Thymus (tissue), 11 donors: ENCODE results near the gene DCC. TPM values are rescaled to one million over a fixed set of nuclear protein-coding genes. Genes with fewer than 3 reads are reported as not detected.

ENCODE experiments used
- DNase-seq, 9 donors: peaks; one replicate each; pipeline ENCODE4 v3.0.0-alpha.2; 2013; ENCODE audit warnings: low spot score in 9 of 9, low read depth in 6 of 9, missing footprints in 1 of 9
- H3K27ac ChIP-seq, 2 donors: one replicate each; pipeline ENCODE4 v1.5.1; 2013; ENCODE audit warnings: control low read depth in 1 of 2, low read depth in 1 of 2, low read length in 1 of 2, mild to moderate bottlenecking in 1 of 2, moderate library complexity in 1 of 2
- H3K27me3 ChIP-seq, 2 donors: one replicate each; pipeline ENCODE4 v1.5.1; 2013; ENCODE audit warnings: low read length in 1 of 2; ENCODE audit not compliant: control insufficient read depth in 2 of 2, insufficient read depth in 1 of 2
- H3K36me3 ChIP-seq, 2 donors: one replicate each; pipeline ENCODE4 v1.5.1; 2013; ENCODE audit warnings: low read length in 1 of 2, mild to moderate bottlenecking in 1 of 2, moderate library complexity in 1 of 2; ENCODE audit not compliant: control insufficient read depth in 2 of 2, insufficient read depth in 2 of 2
- H3K4me1 ChIP-seq, 2 donors: one replicate each; pipeline ENCODE4 v1.5.1; 2013; ENCODE audit warnings: low read length in 2 of 2; ENCODE audit not compliant: control insufficient read depth in 2 of 2, insufficient read depth in 2 of 2
- H3K4me3 ChIP-seq, 2 donors: one replicate each; pipeline ENCODE4 v1.5.1; 2013; ENCODE audit warnings: low read length in 2 of 2, control low read depth in 1 of 2, mild to moderate bottlenecking in 1 of 2
- H3K9me3 ChIP-seq, 2 donors: one replicate each; pipeline ENCODE4 v1.5.1; 2013; ENCODE audit warnings: low read length in 1 of 2, mild to moderate bottlenecking in 1 of 2; ENCODE audit not compliant: control insufficient read depth in 2 of 2, insufficient read depth in 1 of 2
- WGBS: extraction: QIAGEN DNeasy Blood & Tissue Kit; methylation state at CpG from one replicate; pipeline ENCODE4 v1.1.7; 2013; 5-methylcytosine and 5-hydroxymethylcytosine counted together
- polyA plus RNA-seq: library from polyadenylated mRNA; stranded (reverse); fragments of 200-250 nt; gene quantifications from one replicate; pipeline ENCODE4 v1.2.3, GENCODE V29; 2013
- total RNA-seq: library from RNA; stranded (reverse); fragments of 120-200 nt; gene quantifications from one replicate; pipeline ENCODE4 v1.2.4, GENCODE V29; 2013
- donor health status: healthy.

Gene DCC
- total and polyA plus RNA-seq, 2 donors = 0.68 to 7.6 TPM

DNA sequence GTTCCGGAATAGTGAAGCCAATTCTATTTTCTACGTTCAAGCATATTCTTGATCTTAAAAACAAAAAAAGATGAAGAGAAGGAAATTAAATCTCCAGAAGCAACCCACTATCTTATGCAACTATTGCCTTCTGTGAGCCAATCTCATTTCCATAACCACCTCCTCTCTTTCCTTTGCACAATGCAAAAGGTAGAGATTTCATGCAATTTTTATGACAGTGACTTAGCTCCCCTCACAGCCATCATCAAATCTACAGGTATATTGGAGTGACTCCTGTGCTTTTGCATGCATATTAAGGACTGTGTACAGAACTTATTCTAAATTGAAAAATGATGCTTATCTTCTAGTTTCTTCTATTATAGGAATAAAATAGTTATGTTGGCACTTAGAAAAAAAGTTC lies 191.8 kb downstream of the DCC start:
- H3K4me1 ChIP-seq = no peaks in the 10 kb centered on the region
- 92% methylated on average over 2 of the region's 2 CpGs for WGBS
- no peaks in the 10 kb centered on the region for H3K27me3 ChIP-seq
- no peaks in the 10 kb centered on the region for H3K36me3 ChIP-seq
- no peak overlapping the region for H3K27ac ChIP-seq
- no peak for DNase-seq
- H3K9me3 ChIP-seq = no peaks in the 10 kb centered on the region
- no peak overlapping the region for H3K4me3 ChIP-seq

DNA sequence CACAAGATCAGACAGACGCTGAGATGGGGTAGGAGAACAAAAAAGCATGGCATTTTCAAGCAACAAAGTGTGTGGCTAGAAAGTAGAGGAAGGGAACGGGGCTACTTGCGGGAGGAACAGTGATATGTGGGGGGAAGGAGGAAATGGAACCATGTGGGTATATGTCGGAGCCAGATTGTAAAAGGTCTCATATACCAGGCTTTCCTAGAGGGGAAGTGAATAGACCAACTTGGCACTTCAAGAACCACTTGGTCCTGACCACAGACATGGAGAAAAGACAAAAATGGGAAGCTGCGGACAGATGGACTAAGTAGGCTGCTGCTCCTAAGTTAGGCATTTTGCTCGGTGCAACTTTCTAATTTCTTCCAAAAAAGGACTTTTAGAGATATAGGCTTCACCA lies 196.0 kb downstream of the DCC start:
- Histone ChIP-seq H3K9me3 (no peaks in the 10 kb centered on the region), H3K27me3 (no peaks in the 10 kb centered on the region), H3K27ac (no peak overlapping the region), H3K36me3 (no peaks in the 10 kb centered on the region), H3K4me3 (no peak overlapping the region), H3K4me1 (no peaks in the 10 kb centered on the region)
- DNase-seq = no peak
- 20% methylated on average over 6 of the region's 6 CpGs for WGBS

DNA sequence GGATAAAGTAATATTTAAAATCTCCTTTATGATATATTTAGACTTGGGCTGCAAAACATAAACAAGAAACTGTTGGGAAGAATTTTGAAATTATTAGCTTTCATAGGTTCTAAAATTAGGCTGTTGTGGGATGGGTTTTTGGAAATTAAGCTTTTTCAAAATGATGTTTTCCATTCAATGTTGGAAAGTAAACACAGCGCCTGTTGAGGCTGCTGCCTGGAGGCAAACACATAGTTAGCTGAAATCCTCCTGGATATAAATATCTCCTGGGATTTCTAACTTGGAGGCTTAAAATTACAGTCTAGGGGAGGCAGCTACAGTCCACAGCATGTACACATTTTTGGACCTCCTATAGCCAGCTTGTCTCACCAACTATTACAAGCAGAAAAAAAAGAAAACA lies 197.3 kb downstream of the DCC start:
- no peaks in the 10 kb centered on the region for H3K9me3 ChIP-seq
- 95% methylated on average over 1 of the region's 1 CpG for WGBS
- H3K36me3 ChIP-seq = no peaks in the 10 kb centered on the region
- H3K27me3 ChIP-seq = no peaks in the 10 kb centered on the region
- H3K4me1 ChIP-seq = no peaks in the 10 kb centered on the region
- no peak overlapping the region for H3K4me3 ChIP-seq
- DNase-seq = no peak
- H3K27ac ChIP-seq = no peak overlapping the region

DNA sequence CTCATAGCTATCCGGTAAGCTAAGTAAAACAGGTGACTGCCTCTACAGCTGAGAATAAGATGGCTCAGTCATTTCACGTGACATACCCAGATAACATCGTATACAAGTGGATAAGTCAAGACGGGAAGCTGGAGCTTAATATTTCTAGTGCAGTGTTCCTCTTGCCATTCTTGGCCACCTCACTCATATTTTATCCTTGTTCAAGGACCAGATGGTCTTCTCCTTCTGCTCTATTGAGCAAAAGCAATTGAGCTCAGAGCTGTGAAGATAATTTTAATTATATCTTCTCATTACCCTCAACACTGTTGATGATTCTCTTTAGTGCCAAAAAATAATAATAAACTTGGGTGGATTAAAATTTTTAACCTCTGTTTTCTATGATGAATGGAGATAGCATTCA lies 201.1 kb downstream of the DCC start:
- Histone ChIP-seq H3K27ac (no peak overlapping the region), H3K27me3 (no peaks in the 10 kb centered on the region), H3K9me3 (no peaks in the 10 kb centered on the region), H3K4me1 (no peaks in the 10 kb centered on the region), H3K4me3 (no peak overlapping the region), H3K36me3 (no peaks in the 10 kb centered on the region)
- 95% methylated on average over 4 of the region's 4 CpGs for WGBS
- no peak for DNase-seq

DNA sequence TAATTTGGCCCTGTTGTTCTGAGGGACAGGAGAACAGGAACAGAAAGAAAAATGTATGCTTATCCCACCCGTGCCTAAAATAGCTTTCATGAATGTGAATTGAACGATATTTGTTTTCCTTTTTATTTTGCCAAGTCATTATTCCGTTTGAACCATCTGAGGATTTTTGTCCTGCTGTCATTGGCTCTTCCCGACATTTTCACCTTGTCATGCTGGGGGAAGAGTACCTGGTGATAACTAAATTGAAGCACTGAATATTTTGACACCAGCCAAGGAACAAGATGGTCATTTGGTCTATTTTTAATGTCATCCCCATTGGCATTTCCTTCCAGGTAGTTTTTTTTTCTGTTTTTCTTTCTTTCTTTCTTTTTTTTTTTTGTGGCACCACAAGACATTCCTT lies 204.1 kb downstream of the DCC start:
- Histone ChIP-seq H3K27me3 (no peaks in the 10 kb centered on the region), H3K9me3 (no peaks in the 10 kb centered on the region), H3K27ac (no peak overlapping the region), H3K4me3 (no peak overlapping the region), H3K4me1 (no peaks in the 10 kb centered on the region), H3K36me3 (no peaks in the 10 kb centered on the region)
- WGBS = 73% methylated on average over 4 of the region's 4 CpGs
- DNase-seq = no peak

DNA sequence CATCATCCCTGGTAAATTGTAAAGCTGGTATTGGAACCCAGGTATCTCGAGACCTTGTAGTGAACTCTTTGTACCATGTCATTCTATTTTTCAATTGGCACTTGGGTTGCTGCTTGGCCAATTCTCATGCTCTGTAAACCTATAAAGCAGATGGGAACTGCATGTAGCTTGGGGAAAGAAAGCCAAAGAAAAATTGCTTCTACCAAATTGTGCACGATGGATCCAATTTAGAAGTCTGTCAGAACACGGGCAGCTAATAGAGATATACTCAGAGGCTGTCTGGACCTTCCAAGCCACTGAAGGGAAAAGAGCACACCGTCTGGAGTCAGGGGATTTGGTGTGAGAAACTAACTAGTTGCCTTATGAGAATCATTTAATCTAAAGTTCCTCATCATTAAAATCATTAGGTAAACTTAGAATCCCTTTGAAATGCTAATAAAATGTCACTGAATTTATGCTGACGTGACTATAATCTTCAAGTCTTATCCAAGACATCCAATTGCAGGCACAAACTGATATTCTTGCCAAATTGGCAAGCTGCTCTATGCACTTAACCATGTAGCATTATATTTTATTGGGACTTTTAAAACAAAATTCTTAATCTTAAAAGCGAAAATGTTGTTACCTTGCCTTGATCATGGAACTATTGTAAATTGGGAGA lies 206.8 kb downstream of the DCC start:
- Histone ChIP-seq H3K4me1 (no peaks in the 10 kb centered on the region), H3K36me3 (no peaks in the 10 kb centered on the region), H3K27me3 (no peaks in the 10 kb centered on the region), H3K27ac (no peak overlapping the region), H3K4me3 (no peak overlapping the region), H3K9me3 (no peaks in the 10 kb centered on the region)
- 89% methylated on average over 6 of the region's 6 CpGs for WGBS
- DNase-seq = no peak

DNA sequence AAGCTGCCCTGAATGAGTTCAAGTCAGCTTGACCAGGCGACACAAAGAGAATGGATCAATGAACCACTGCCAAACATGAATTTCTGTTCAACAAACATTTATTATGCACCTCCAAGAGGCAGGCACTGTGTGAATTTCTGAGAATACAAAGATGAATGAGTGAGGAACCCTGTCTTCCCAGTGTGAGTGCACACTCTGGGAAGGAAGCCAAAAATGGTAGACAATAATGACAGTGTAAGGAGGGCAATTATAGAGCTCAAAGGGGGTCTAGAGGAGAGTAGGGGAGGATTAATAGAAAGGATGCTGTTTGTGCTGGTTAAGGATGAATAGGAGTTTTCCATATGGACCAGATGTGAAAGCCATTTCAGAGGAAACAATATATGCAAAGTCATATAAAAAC lies 213.4 kb downstream of the DCC start:
- 100% methylated on average over 1 of the region's 1 CpG for WGBS
- Histone ChIP-seq H3K36me3 (no peaks in the 10 kb centered on the region), H3K4me1 (no peaks in the 10 kb centered on the region), H3K4me3 (no peak overlapping the region), H3K27me3 (no peaks in the 10 kb centered on the region), H3K27ac (no peak overlapping the region), H3K9me3 (no peaks in the 10 kb centered on the region)
- no peak for DNase-seq

DNA sequence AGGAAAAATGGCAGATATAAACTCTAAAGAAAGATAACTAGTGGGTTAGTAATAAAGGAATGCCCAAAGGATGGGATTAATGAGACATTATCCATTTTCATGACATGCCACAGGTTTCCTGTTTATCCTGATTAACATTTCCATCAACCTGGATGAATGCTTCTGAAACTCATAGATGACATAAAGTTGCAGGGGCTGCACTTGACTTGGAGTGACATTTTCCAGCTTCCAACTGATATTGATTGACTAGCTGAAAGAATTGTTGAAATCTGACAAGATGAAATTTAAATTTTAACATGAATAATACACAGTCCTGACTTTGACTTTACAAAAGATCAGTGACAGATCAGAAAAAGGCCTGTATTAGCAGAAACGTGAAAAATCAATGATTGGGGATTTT lies 214.2 kb downstream of the DCC start:
- Histone ChIP-seq H3K9me3 (no peaks in the 10 kb centered on the region), H3K36me3 (no peaks in the 10 kb centered on the region), H3K4me3 (no peak overlapping the region), H3K4me1 (no peaks in the 10 kb centered on the region), H3K27me3 (no peaks in the 10 kb centered on the region), H3K27ac (no peak overlapping the region)
- 47% methylated on average over 1 of the region's 1 CpG for WGBS
- no peak for DNase-seq

DNA sequence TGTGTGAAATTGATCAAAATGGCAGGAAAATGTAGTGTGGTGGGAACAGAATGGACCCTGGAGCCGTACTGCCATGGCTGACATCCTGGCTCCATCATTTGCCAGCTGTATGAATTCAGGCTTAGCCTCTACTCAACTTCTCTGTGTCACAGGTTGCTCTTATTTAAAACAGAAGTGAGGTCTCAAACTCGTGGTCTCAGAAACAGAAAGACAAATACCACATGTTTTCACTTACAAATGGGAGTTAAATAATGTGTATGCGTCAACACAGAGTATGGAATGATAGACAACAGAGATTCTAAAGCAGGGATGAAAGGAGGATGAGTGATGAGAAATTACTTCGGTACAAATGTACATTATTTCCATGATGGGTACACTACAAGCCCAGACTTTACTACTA lies 227.4 kb downstream of the DCC start:
- H3K9me3 ChIP-seq = no peaks in the 10 kb centered on the region
- H3K4me1 ChIP-seq = no peaks in the 10 kb centered on the region
- no peaks in the 10 kb centered on the region for H3K36me3 ChIP-seq
- H3K27ac ChIP-seq = no peak overlapping the region
- WGBS = 69% methylated on average over 4 of the region's 4 CpGs
- no peak for DNase-seq
- no peaks in the 10 kb centered on the region for H3K27me3 ChIP-seq
- no peak overlapping the region for H3K4me3 ChIP-seq

DNA sequence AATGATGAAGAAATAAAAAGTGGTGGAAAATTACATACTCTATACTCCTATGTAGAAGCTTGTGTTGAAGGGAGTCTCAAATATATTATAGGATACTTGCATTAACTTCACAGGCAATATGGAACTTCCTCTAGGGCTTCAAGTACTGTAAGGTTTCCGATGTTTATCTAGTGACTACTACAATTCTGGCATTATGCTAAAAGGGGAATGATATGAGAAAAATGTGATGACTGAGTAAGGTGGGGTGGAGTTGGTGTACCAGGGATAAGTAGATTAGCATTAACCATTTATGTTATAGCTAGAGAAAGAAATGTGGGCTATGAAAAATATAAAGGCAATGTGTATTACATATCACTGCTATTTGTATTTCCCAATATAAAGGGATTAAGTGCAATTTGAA lies 229.5 kb downstream of the DCC start:
- H3K27me3 ChIP-seq = no peaks in the 10 kb centered on the region
- no peaks in the 10 kb centered on the region for H3K36me3 ChIP-seq
- WGBS = 96% methylated on average over 1 of the region's 1 CpG
- no peaks in the 10 kb centered on the region for H3K9me3 ChIP-seq
- H3K27ac ChIP-seq = no peak overlapping the region
- no peak for DNase-seq
- no peaks in the 10 kb centered on the region for H3K4me1 ChIP-seq
- H3K4me3 ChIP-seq = no peak overlapping the region
